Measurements from ENCODE around the gene KCNMA1. TPM values are rescaled to one million over a fixed set of nuclear protein-coding genes. Genes with fewer than 3 reads are reported as not detected.

The KCNMA1 gene
- total and polyA plus RNA-seq, 10 of the 15 experiments (the other 5 are each of a cell fraction or from before 2014, with no cell fraction given): 8.5 to 77.0 (median 21.3) TPM

DNA sequence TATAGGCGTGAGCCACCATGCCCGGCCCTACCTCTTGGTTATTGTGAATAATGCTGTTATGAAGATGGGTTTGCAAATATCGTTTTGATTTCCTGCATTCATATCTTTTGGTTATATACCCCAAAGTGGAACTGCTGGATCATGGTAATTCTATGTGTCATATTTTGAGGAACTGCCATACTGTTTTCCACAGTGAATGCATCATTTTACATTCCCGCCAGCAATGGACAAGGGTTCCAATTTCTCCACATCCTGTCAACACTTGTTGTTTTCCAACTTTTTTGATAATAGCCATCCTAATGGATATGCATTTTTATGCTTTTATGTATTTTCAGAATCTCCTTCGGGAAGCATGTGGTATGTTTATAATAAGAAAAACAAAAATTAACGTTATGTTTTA lies 128.2 kb downstream of the KCNMA1 start:
- H3K27ac ChIP-seq (ENCODE audit: control insufficient read depth, insufficient read depth): no peak overlapping the region
- DNase-seq (ENCODE audit: low read depth, low spot score): no peak
- H3K36me3 ChIP-seq (ENCODE audit: control insufficient read depth in 2 of 2, insufficient read depth in 2 of 2, low read length in 1 of 2): no peaks in the 10 kb centered on the region
- no peaks in the 10 kb centered on the region for H3K79me2 ChIP-seq (ENCODE audit: control insufficient read depth, insufficient read depth, low read length)
- no peaks in the 10 kb centered on the region for H3K27me3 ChIP-seq (replicated peaks in 1 of 2; ENCODE audit: control insufficient read depth in 2 of 2, insufficient read depth in 2 of 2, low read length in 1 of 2)
- RAD21 ChIA-PET (ENCODE audit: unreplicated experiment): interaction anchor here (2.9 kb wide), 1 partner anchor 14 kb away, joined by 12 read pairs; no protein-coding TSS in a partner anchor
- no peaks in the 10 kb centered on the region for H3K4me1 ChIP-seq (ENCODE audit: control insufficient read depth, insufficient read depth, low read length)
- no peak for TF ChIP-seq NFIC (IDR thresholded peaks at IDR 0.05; ENCODE audit: low read depth, low read length)
- TF ChIP-seq, protein P1, sequence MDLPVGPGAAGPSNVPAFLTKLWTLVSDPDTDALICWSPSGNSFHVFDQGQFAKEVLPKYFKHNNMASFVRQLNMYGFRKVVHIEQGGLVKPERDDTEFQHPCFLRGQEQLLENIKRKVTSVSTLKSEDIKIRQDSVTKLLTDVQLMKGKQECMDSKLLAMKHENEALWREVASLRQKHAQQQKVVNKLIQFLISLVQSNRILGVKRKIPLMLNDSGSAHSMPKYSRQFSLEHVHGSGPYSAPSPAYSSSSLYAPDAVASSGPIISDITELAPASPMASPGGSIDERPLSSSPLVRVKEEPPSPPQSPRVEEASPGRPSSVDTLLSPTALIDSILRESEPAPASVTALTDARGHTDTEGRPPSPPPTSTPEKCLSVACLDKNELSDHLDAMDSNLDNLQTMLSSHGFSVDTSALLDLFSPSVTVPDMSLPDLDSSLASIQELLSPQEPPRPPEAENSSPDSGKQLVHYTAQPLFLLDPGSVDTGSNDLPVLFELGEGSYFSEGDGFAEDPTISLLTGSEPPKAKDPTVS (IDR thresholded peaks at IDR 0.05; ENCODE audit: low read depth, low read length): no peak
- TF ChIP-seq SUZ12 (IDR thresholded peaks at IDR 0.05; ENCODE audit: unreplicated experiment): no peak
- TF ChIP-seq TARDBP (IDR thresholded peaks at IDR 0.05; ENCODE audit: borderline replicate concordance): no peak
- no peak for TF ChIP-seq SP1 (IDR thresholded peaks at IDR 0.05; ENCODE audit: low read depth, low read length)
- TF ChIP-seq, protein P2, sequence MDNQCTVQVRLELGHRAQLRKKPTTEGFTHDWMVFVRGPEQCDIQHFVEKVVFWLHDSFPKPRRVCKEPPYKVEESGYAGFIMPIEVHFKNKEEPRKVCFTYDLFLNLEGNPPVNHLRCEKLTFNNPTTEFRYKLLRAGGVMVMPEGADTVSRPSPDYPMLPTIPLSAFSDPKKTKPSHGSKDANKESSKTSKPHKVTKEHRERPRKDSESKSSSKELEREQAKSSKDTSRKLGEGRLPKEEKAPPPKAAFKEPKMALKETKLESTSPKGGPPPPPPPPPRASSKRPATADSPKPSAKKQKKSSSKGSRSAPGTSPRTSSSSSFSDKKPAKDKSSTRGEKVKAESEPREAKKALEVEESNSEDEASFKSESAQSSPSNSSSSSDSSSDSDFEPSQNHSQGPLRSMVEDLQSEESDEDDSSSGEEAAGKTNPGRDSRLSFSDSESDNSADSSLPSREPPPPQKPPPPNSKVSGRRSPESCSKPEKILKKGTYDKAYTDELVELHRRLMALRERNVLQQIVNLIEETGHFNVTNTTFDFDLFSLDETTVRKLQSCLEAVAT (IDR thresholded peaks at IDR 0.05): no peak
- TF ChIP-seq, protein P3, sequence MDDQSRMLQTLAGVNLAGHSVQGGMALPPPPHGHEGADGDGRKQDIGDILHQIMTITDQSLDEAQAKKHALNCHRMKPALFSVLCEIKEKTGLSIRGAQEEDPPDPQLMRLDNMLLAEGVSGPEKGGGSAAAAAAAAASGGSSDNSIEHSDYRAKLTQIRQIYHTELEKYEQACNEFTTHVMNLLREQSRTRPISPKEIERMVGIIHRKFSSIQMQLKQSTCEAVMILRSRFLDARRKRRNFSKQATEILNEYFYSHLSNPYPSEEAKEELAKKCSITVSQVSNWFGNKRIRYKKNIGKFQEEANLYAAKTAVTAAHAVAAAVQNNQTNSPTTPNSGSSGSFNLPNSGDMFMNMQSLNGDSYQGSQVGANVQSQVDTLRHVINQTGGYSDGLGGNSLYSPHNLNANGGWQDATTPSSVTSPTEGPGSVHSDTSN (IDR thresholded peaks at IDR 0.05; ENCODE audit: insufficient replicate concordance, low read depth, low read length): no peak
- TF ChIP-seq, protein P4, sequence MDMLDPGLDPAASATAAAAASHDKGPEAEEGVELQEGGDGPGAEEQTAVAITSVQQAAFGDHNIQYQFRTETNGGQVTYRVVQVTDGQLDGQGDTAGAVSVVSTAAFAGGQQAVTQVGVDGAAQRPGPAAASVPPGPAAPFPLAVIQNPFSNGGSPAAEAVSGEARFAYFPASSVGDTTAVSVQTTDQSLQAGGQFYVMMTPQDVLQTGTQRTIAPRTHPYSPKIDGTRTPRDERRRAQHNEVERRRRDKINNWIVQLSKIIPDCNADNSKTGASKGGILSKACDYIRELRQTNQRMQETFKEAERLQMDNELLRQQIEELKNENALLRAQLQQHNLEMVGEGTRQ (IDR thresholded peaks at IDR 0.05; ENCODE audit: borderline replicate concordance, low read depth, low read length): no peak
- no peak for TF ChIP-seq ZNF207 (IDR thresholded peaks at IDR 0.05; ENCODE audit: borderline replicate concordance)
- TF ChIP-seq, protein P5, sequence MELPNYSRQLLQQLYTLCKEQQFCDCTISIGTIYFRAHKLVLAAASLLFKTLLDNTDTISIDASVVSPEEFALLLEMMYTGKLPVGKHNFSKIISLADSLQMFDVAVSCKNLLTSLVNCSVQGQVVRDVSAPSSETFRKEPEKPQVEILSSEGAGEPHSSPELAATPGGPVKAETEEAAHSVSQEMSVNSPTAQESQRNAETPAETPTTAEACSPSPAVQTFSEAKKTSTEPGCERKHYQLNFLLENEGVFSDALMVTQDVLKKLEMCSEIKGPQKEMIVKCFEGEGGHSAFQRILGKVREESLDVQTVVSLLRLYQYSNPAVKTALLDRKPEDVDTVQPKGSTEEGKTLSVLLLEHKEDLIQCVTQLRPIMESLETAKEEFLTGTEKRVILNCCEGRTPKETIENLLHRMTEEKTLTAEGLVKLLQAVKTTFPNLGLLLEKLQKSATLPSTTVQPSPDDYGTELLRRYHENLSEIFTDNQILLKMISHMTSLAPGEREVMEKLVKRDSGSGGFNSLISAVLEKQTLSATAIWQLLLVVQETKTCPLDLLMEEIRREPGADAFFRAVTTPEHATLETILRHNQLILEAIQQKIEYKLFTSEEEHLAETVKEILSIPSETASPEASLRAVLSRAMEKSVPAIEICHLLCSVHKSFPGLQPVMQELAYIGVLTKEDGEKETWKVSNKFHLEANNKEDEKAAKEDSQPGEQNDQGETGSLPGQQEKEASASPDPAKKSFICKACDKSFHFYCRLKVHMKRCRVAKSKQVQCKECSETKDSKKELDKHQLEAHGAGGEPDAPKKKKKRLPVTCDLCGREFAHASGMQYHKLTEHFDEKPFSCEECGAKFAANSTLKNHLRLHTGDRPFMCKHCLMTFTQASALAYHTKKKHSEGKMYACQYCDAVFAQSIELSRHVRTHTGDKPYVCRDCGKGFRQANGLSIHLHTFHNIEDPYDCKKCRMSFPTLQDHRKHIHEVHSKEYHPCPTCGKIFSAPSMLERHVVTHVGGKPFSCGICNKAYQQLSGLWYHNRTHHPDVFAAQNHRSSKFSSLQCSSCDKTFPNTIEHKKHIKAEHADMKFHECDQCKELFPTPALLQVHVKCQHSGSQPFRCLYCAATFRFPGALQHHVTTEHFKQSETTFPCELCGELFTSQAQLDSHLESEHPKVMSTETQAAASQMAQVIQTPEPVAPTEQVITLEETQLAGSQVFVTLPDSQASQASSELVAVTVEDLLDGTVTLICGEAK (IDR thresholded peaks at IDR 0.05; ENCODE audit: borderline replicate concordance): no peak
- TF ChIP-seq TCF7 (IDR thresholded peaks at IDR 0.05; ENCODE audit: borderline replicate concordance): no peak
- no peak for TF ChIP-seq ESRRA (IDR thresholded peaks at IDR 0.05; ENCODE audit: low read length)
- TF ChIP-seq RAD21 (IDR thresholded peaks at IDR 0.05; ENCODE audit: insufficient read depth, low read depth, low read length): no peak
- ATAC-seq: no peak
- H2AFZ ChIP-seq (ENCODE audit: control insufficient read depth, low read depth, low read length): no peak overlapping the region
- POLR2A ChIA-PET: no interaction called here
- H3K4me2 ChIP-seq (ENCODE audit: control insufficient read depth, insufficient read depth): no peak overlapping the region
- intact Hi-C loops (cut with micrococcal nuclease; ENCODE audit: unreplicated experiment): no loop called here
- CTCF ChIA-PET: interaction anchor here (1.1 kb wide), 1 partner anchor 14 kb away, joined by 3 read pairs; no protein-coding TSS in a partner anchor
- H4K20me1 ChIP-seq (ENCODE audit: control insufficient read depth, insufficient read depth): no peaks in the 10 kb centered on the region
- in situ Hi-C loops (cut with MboI): no loop called here
- SMC1A ChIA-PET (ENCODE audit: uncharacterized antibody, unreplicated experiment): no interaction called here
- no TSS peak for BruUV-seq (replicated peaks)
- no peak overlapping the region for H3K9ac ChIP-seq (ENCODE audit: control insufficient read depth, insufficient read depth, low read length)
- no peak overlapping the region for H3K4me3 ChIP-seq
- H3K9me3 ChIP-seq (replicated peaks; ENCODE audit: control insufficient read depth, insufficient read depth, low read length): no peaks in the 10 kb centered on the region
- FAIRE-seq: no peak
- 72% methylated on average over 6 of the region's 6 CpGs for WGBS (ENCODE audit: insufficient coverage, insufficient replicate concordance, low lambda C conversion rate, missing lambda C conversion rate)
